CD14-positive monocyte (primary cell): ENCODE results near the gene TEC. TPM values are rescaled to one million over a fixed set of nuclear protein-coding genes. Genes with fewer than 3 reads are reported as not detected.

Experiments
- DNase-seq, 3 donors: peaks; one replicate each; pipeline ENCODE4 v3.0.0-alpha.2; 2011 to 2022
- H2AFZ ChIP-seq: 2 replicates; pipeline ENCODE4 v1.6.0; 2012; ENCODE audit warnings: mild to moderate bottlenecking, low read depth, low read length, inconsistent platforms; ENCODE audit not compliant: insufficient read depth, poor library complexity, severe bottlenecking
- H3K27ac ChIP-seq, 2 donors: 1 replicate in 1 of 2; 2 replicates in 1 of 2; pipeline ENCODE4 v1.5.1; 2012 to 2013; ENCODE audit warnings: low read length in 2 of 2, control low read depth in 1 of 2, inconsistent platforms in 1 of 2, low read depth in 1 of 2, mild to moderate bottlenecking in 1 of 2
- H3K27me3 ChIP-seq, 2 donors: one replicate each; pipeline versions ENCODE4 v1.6.0 to v1.6.1; 2011 to 2013; ENCODE audit warnings: low read length in 2 of 2; ENCODE audit not compliant: control insufficient read depth in 2 of 2, insufficient read depth in 2 of 2
- H3K36me3 ChIP-seq, 2 donors: replicated peaks in 1 of 2; 1 replicate in 1 of 2; 2 replicates in 1 of 2; pipeline versions ENCODE4 v1.5.1 to v1.6.1; 2012 to 2013; ENCODE audit warnings: low read length in 2 of 2, control low read depth in 1 of 2, inconsistent platforms in 1 of 2, mild to moderate bottlenecking in 1 of 2; ENCODE audit not compliant: insufficient read depth in 2 of 2, control insufficient read depth in 1 of 2
- H3K4me1 ChIP-seq, 2 donors: 1 replicate in 1 of 2; 2 replicates in 1 of 2; pipeline versions ENCODE4 v1.5.1 to v1.6.1; 2012 to 2013; ENCODE audit warnings: low read length in 2 of 2, control low read depth in 1 of 2, inconsistent platforms in 1 of 2, mild to moderate bottlenecking in 1 of 2, moderate library complexity in 1 of 2; ENCODE audit not compliant: insufficient read depth in 2 of 2, control insufficient read depth in 1 of 2
- H3K4me2 ChIP-seq: replicated peaks from 2 replicates; pipeline ENCODE3; 2012; ENCODE audit warnings: low read length, moderate library complexity, mild to moderate bottlenecking; ENCODE audit not compliant: poor library complexity, severe bottlenecking; ENCODE audit errors: extremely low read depth
- H3K4me3 ChIP-seq, 3 experiments: fragments of 200-600 bp in 1 of 3; sonication (generic) in 1 of 3; replicated peaks in 1 of 3; 1 replicate in 2 of 3; 2 replicates in 1 of 3; pipeline ENCODE4 v1.5.1; 2011 to 2013; ENCODE audit warnings: low read length in 3 of 3, mild to moderate bottlenecking in 3 of 3, control low read depth in 2 of 3, low read depth in 2 of 3, inconsistent platforms in 1 of 3, moderate library complexity in 1 of 3
- H3K79me2 ChIP-seq: 2 replicates; pipeline ENCODE4 v1.6.0; 2012; ENCODE audit warnings: mild to moderate bottlenecking, control low read depth, inconsistent platforms, low read length, moderate library complexity; ENCODE audit not compliant: insufficient read depth
- H3K9ac ChIP-seq: 2 replicates; pipeline ENCODE4 v1.6.0; 2017; ENCODE audit warnings: low read length, mild to moderate bottlenecking; ENCODE audit not compliant: insufficient read depth, poor library complexity, severe bottlenecking
- H3K9me3 ChIP-seq, 2 donors: replicated peaks in 1 of 2; 1 replicate in 1 of 2; 2 replicates in 1 of 2; pipeline versions ENCODE4 v1.5.1 to v1.6.1; 2012 to 2013; ENCODE audit warnings: low read length in 2 of 2, control low read depth in 1 of 2; ENCODE audit not compliant: control insufficient read depth in 1 of 2, insufficient read depth in 1 of 2
- H4K20me1 ChIP-seq: 2 replicates; pipeline ENCODE4 v1.6.0; 2012; ENCODE audit warnings: mild to moderate bottlenecking, low read length, control low read depth, moderate library complexity; ENCODE audit not compliant: insufficient read depth
- H3K27ac Mint-ChIP-seq, 7 donors: one replicate each; pipeline ENCODE4 v1.8.0; 2020; ENCODE audit warnings: mild to moderate bottlenecking in 7 of 7, mixed read lengths in 7 of 7, moderate library complexity in 6 of 7, inconsistent platforms in 2 of 7
- H3K27me3 Mint-ChIP-seq, 3 donors: one replicate each; pipeline ENCODE4 v1.8.0; 2021 to 2022; ENCODE audit warnings: low read depth in 3 of 3, mild to moderate bottlenecking in 3 of 3, mixed read lengths in 3 of 3, moderate library complexity in 3 of 3, inconsistent platforms in 1 of 3
- H3K36me3 Mint-ChIP-seq, 2 donors: one replicate each; pipeline ENCODE4 v1.8.0; 2020; ENCODE audit warnings: mixed read lengths in 2 of 2, inconsistent platforms in 1 of 2, mild to moderate bottlenecking in 1 of 2
- H3K4me1 Mint-ChIP-seq: one replicate; pipeline ENCODE4 v1.8.0; 2020; ENCODE audit warnings: mild to moderate bottlenecking, mixed read lengths
- H3K4me3 Mint-ChIP-seq, 2 donors: one replicate each; pipeline ENCODE4 v1.8.0; 2020; ENCODE audit warnings: mild to moderate bottlenecking in 2 of 2, mixed read lengths in 2 of 2, moderate library complexity in 1 of 2
- H3K9me3 Mint-ChIP-seq, 7 donors: one replicate each; pipeline ENCODE4 v1.8.0; 2020 to 2022; ENCODE audit warnings: mixed read lengths in 7 of 7, mild to moderate bottlenecking in 6 of 7, moderate library complexity in 6 of 7, inconsistent platforms in 2 of 7
- CTCF ChIP-seq: fragments of 200-600 bp; IDR thresholded peaks from one replicate; pipeline ENCODE4 v1.8.0; 2022; ENCODE audit warnings: antibody characterized with exemption, mild to moderate bottlenecking
- WGBS: methylation state at CpG from one replicate; pipeline ENCODE4 v1.1.5; 2013; ENCODE audit warnings: missing lambda C conversion rate; ENCODE audit not compliant: insufficient coverage; 5-methylcytosine and 5-hydroxymethylcytosine counted together
- intact Hi-C, 2 donors: fragments of 100-400 bp; cut with micrococcal nuclease; formaldehyde crosslinking; loops; one replicate each; pipeline versions ENCODE4 v1.15.0 to v1.15.1; 2023
- polyA plus RNA-seq, 3 donors: library from polyadenylated mRNA; depleted of rRNA in 1 of 3; unstranded in 2 of 3; stranded (reverse) in 1 of 3; fragments of 300-500 nt in 2 of 3; fragments of >200 nt in 1 of 3; fragmentation: Illumina TruSeq in 2 of 3; gene quantifications; 1 replicate in 2 of 3; 2 replicates in 1 of 3; pipeline ENCODE4 v1.2.3, GENCODE V29; 2012 to 2021

TEC gene
- polyA plus RNA-seq, 3 donors, result 0.30 to 2.5 (median 0.73) TPM

GRCh38 chr4:48100256-48100655 is 169.4 kb downstream of the TEC start:
- no peaks in the 10 kb centered on the region for H3K4me1 Mint-ChIP-seq
- no peak for DNase-seq
- H3K27me3 ChIP-seq, result no peaks in the 10 kb centered on the region
- H3K4me1 ChIP-seq, result no peaks in the 10 kb centered on the region
- H3K9me3 ChIP-seq, result no peaks in the 10 kb centered on the region
- no peak overlapping the region for H3K27ac Mint-ChIP-seq
- intact Hi-C loops, result no loop called here
- no peak overlapping the region for H3K27ac ChIP-seq
- H3K36me3 ChIP-seq, result no peaks in the 10 kb centered on the region
- no peak overlapping the region for H2AFZ ChIP-seq
- TF ChIP-seq CTCF, result no peak
- H3K4me2 ChIP-seq, result no peak overlapping the region
- H3K27me3 Mint-ChIP-seq, result peaks cover 0 to 2% (median 0%) of the 10 kb centered on the region in 3 donors
- no peaks in the 10 kb centered on the region for H3K9me3 Mint-ChIP-seq
- H4K20me1 ChIP-seq, result no peaks in the 10 kb centered on the region
- H3K79me2 ChIP-seq, result no peaks in the 10 kb centered on the region
- H3K9ac ChIP-seq, result no peak overlapping the region
- H3K4me3 Mint-ChIP-seq, result no peak overlapping the region
- no peaks in the 10 kb centered on the region for H3K36me3 Mint-ChIP-seq
- H3K4me3 ChIP-seq, result no peak overlapping the region
- no CpG with 5 or more reads among the region's 1 CpG for WGBS

GRCh38 chr4:48095441-48095840 is 174.2 kb downstream of the TEC start:
- Mint-ChIP-seq H3K9me3 (no peaks in the 10 kb centered on the region), H3K4me1 (no peaks in the 10 kb centered on the region), H3K36me3 (no peaks in the 10 kb centered on the region), H3K27me3 (peaks cover 0 to 2% (median 0%) of the 10 kb centered on the region in 3 donors), H3K27ac (no peak overlapping the region), H3K4me3 (no peak overlapping the region)
- Histone ChIP-seq H3K27ac (no peak overlapping the region), H3K4me2 (no peak overlapping the region), H3K4me3 (no peak overlapping the region), H4K20me1 (no peaks in the 10 kb centered on the region), H3K9me3 (no peaks in the 10 kb centered on the region), H3K36me3 (no peaks in the 10 kb centered on the region), H2AFZ (no peak overlapping the region), H3K27me3 (no peaks in the 10 kb centered on the region), H3K4me1 (no peaks in the 10 kb centered on the region), H3K79me2 (no peaks in the 10 kb centered on the region), H3K9ac (no peak overlapping the region)
- TF ChIP-seq CTCF, result no peak
- WGBS, result no CpG with 5 or more reads among the region's 2 CpGs
- intact Hi-C loops, result no loop called here
- DNase-seq, result no peak
